Activated T-helper 1 cell treated with anti-CD3 and anti-CD28 coated beads, Interleukin-12 subunit alpha, Interleukin-12 subunit beta, Interleukin-2, Interleukin-4 antibody, amounts not matched to agents 30 ng/mL and 10 ng/mL and 1 ng/mL, durations not matched to agents 14 hours and 24 hours and 36 hours (primary cell): ENCODE results near the gene PPM1K. TPM values are rescaled to one million over a fixed set of nuclear protein-coding genes. Genes with fewer than 3 reads are reported as not detected.

Source experiments
- DNase-seq: peaks from one replicate; pipeline ENCODE4 v3.0.0; 2021; ENCODE audit warnings: low spot score
- H3K27ac Mint-ChIP-seq: one replicate; pipeline ENCODE4 v1.8.0; 2021; ENCODE audit warnings: mild to moderate bottlenecking, mixed read lengths
- H3K27me3 Mint-ChIP-seq: one replicate; pipeline ENCODE4 v1.8.0; 2022; ENCODE audit warnings: mild to moderate bottlenecking, moderate library complexity, mixed read lengths; ENCODE audit not compliant: insufficient read depth
- H3K36me3 Mint-ChIP-seq: one replicate; pipeline ENCODE4 v1.8.0; 2021; ENCODE audit warnings: low read depth, mixed read lengths
- H3K4me1 Mint-ChIP-seq: one replicate; pipeline ENCODE4 v1.8.0; 2021; ENCODE audit warnings: low read depth, mixed read lengths
- H3K4me3 Mint-ChIP-seq: one replicate; pipeline ENCODE4 v1.8.0; 2021; ENCODE audit warnings: mild to moderate bottlenecking, moderate library complexity, mixed read lengths
- H3K9me3 Mint-ChIP-seq: one replicate; pipeline ENCODE4 v1.8.0; 2021; ENCODE audit warnings: mixed read lengths
- intact Hi-C: fragments of 100-400 bp; cut with micrococcal nuclease; formaldehyde crosslinking; loops from one replicate; pipeline ENCODE4 v1.15.1; 2024
- total RNA-seq: library from RNA; stranded (reverse); gene quantifications from 2 replicates; pipeline ENCODE4 v1.2.3, GENCODE V29; 2022

Gene PPM1K
- total RNA-seq, 1 donor from 2014 or later, result 39.5 TPM

GRCh38 chr4:88226143-88226542, 58.2 kb downstream of the PPM1K start:
- Mint-ChIP-seq H3K9me3 (peaks cover 7% of the 10 kb centered on the region), H3K36me3 (no peaks in the 10 kb centered on the region), H3K4me3 (no peak overlapping the region), H3K27ac (no peak overlapping the region), H3K4me1 (peaks cover 9% of the 10 kb centered on the region), H3K27me3 (no peaks in the 10 kb centered on the region)
- intact Hi-C loops, result no loop called here
- DNase-seq, result no peak

- H3K27ac Mint-ChIP-seq, result no peak overlapping the region
- intact Hi-C loops, result no loop called here
Observed at GRCh38 chr4:88225232-88226105, 58.9 kb downstream of the PPM1K start.

GRCh38 chr4:88223516-88223915, 60.8 kb downstream of the PPM1K start:
- Mint-ChIP-seq H3K27ac (no peak overlapping the region), H3K4me3 (no peak overlapping the region), H3K36me3 (no peaks in the 10 kb centered on the region), H3K9me3 (no peaks in the 10 kb centered on the region), H3K4me1 (peaks cover 5% of the 10 kb centered on the region), H3K27me3 (no peaks in the 10 kb centered on the region)
- DNase-seq, result no peak
- intact Hi-C loops, result no loop called here

More at GRCh38 chr4:88225232-88226105, 58.9 kb downstream of the PPM1K start:
- Mint-ChIP-seq H3K4me3 (no peak overlapping the region), H3K4me1 (peaks cover 2% of the 10 kb centered on the region), H3K36me3 (no peaks in the 10 kb centered on the region), H3K9me3 (peaks cover 7% of the 10 kb centered on the region), H3K27me3 (no peaks in the 10 kb centered on the region)
- no peak for DNase-seq

DNA sequence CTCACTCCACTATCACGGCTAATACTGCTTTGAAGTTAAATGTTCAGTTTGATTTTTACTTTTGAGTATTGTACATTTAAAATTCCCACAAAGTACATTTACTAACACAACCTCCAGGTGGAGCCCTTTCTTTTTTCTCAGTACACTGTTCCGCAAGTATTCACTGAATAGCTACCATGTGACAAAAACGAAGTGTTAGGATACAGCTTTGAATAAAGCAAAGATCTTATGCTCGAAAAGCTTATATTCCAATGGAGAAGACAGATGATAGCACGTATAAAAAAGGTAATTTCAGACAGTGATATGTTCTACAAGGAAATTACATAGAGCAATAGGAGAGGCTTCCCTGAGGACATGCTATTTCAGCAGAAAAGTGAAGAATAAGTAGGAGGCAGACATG, 65.3 kb downstream of the PPM1K start:
- no peak overlapping the region for H3K27ac Mint-ChIP-seq
- intact Hi-C loops, result loop anchor here (1.0 to 2.0 kb wide), 4 partner anchors 150 to 296 kb away; partner anchors contain the start of genes HERC5 and HERC6
- no peak overlapping the region for H3K4me3 Mint-ChIP-seq
- H3K9me3 Mint-ChIP-seq, result no peaks in the 10 kb centered on the region
- H3K27me3 Mint-ChIP-seq, result peaks cover 2% of the 10 kb centered on the region
- no peak for DNase-seq
- H3K36me3 Mint-ChIP-seq, result no peaks in the 10 kb centered on the region
- H3K4me1 Mint-ChIP-seq, result peaks cover 5% of the 10 kb centered on the region

DNA sequence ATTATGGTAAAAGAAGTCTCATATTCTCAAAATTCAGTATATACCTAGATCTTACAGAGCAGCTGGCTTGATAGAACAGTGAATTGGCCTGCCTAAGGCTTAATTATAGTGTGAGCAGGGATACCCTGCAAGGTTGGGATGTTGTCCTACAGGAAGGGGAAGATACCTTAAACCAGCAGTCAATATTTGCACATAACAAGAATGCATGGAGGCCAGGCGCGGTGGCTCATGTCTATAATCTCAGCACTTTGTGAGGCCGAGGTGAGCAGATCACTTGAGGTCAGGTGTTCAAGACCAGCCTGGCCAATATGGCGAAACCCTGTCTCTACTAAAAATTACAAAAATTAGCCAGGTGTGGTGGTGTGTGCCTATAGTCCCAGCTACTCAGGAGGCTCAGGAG, 67.2 kb downstream of the PPM1K start:
- Mint-ChIP-seq H3K9me3 (no peaks in the 10 kb centered on the region), H3K36me3 (no peaks in the 10 kb centered on the region), H3K27ac (no peak overlapping the region), H3K4me1 (peaks cover 5% of the 10 kb centered on the region), H3K27me3 (peaks cover 5% of the 10 kb centered on the region), H3K4me3 (no peak overlapping the region)
- DNase-seq, result no peak
- intact Hi-C loops, result no loop called here

DNA sequence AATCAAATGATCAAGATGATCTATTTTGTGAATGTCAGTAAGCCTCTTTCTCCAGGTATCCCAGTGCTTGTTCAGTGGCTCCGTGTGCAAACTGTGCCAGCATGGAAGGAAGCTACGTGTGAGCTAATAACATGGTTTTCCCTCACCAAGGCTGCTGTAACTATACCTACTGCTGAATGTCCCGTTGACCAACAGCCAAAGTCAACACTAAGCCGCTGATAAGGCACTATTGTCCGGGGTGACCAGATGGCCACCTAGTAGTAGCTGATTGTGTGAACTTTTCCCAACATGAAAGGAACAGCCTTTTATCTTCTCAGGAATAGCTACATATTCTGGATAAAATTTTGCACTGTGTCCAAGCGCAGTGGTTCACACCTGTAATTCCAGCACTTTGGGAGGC, 68.0 kb downstream of the PPM1K start:
- no peak overlapping the region for H3K27ac Mint-ChIP-seq
- no peak overlapping the region for H3K4me3 Mint-ChIP-seq
- intact Hi-C loops, result no loop called here
- no peak for DNase-seq
- H3K27me3 Mint-ChIP-seq, result peaks cover 5% of the 10 kb centered on the region
- H3K9me3 Mint-ChIP-seq, result no peaks in the 10 kb centered on the region
- no peaks in the 10 kb centered on the region for H3K36me3 Mint-ChIP-seq
- H3K4me1 Mint-ChIP-seq, result peaks cover 5% of the 10 kb centered on the region

DNA sequence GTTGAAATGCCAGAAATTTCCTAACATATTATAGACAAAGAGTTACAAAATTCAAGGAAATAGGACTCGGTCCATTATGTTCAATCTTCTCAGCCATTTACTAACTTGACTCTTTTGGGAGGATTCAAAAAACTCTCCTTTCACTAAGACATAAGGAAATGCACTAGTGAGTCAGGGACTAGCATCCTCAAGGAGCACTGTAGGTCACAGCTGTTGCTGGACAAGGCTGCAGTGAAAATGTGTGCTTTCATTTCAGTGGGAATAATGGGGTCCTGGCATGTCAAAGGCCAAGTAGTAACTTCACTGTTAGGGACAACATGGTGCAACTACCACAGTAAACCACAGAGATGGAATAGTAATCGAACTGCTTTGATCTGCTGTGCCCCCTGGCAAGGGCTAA, 69.0 kb downstream of the PPM1K start:
- Mint-ChIP-seq H3K27ac (no peak overlapping the region), H3K4me3 (no peak overlapping the region), H3K4me1 (peaks cover 5% of the 10 kb centered on the region), H3K9me3 (no peaks in the 10 kb centered on the region), H3K36me3 (no peaks in the 10 kb centered on the region), H3K27me3 (peaks cover 5% of the 10 kb centered on the region)
- no peak for DNase-seq
- intact Hi-C loops, result no loop called here

- intact Hi-C loops, result loop anchor here (1.0 to 5.0 kb wide), 7 partner anchors 55 to 835 kb away; partner anchors contain the start of gene ABCG2
- Mint-ChIP-seq H3K27me3 (peaks cover 7% of the 10 kb centered on the region), H3K36me3 (no peaks in the 10 kb centered on the region), H3K4me1 (no peaks in the 10 kb centered on the region), H3K27ac (no peak overlapping the region), H3K4me3 (no peak overlapping the region), H3K9me3 (no peaks in the 10 kb centered on the region)
- DNase-seq, result no peak
Observed at GRCh38 chr4:88212253-88212561, 72.2 kb downstream of the PPM1K start.

DNA sequence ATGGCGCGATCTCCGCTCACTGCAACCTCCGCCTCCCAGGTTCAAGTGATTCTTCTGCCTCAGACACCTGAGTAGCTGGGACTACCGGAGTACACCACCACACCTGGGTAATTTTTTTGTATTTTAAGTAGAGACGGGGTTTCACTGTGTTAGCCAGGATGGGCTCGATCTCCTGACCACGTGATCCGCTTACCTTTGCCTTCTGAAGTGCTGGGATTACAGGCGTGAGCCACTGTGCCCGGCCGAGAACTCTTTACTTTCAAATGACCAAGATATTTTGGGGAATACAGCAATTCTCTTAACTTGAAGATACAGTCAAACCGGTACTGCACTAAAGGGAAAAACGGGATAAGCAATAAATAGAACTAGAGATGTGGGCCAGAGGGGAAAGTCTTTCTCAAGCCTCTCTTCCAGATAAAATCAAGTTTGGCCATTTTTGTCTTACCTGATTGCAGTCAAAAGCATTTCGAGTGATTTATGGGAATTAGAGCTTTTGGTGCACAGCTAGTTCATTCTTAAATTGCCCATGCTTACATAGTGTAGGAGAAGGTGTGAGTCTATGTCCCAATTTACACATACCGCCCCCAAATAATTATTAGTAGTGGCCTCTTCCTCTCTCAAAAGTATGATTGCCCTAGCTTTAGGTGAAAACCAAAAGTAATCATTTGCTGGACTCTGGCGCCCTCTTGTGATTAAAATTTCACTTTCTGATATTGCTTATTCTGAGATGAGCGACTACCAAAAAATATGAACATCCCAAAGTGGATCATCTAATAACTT, 72.7 kb downstream of the PPM1K start:
- Mint-ChIP-seq H3K27ac (no peak overlapping the region), H3K36me3 (no peaks in the 10 kb centered on the region), H3K9me3 (no peaks in the 10 kb centered on the region), H3K4me3 (no peak overlapping the region), H3K27me3 (peaks cover 9% of the 10 kb centered on the region), H3K4me1 (no peaks in the 10 kb centered on the region)
- intact Hi-C loops, result loop anchor here (1.0 to 5.0 kb wide), 7 partner anchors 54 to 834 kb away; partner anchors contain the start of gene ABCG2
- peak; percentile 34 for DNase-seq

DNA sequence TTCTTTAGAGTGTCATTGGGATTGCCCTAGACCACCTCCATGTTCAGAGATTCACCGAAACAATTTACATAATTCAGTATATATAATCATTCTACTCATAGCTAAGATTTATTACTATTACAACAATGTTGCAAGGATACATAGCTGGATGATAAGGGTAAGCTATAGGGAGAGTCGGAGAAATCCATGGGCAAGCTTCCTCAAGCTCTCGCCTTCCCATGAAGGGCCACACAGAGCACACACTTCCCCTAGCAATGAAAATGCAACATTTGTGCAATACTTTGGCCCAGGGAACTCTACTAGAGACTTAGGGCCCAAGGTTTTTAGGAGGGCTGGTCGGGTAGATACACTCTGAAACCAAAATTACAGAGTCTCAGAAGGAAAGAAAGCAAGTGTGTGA, 76.2 kb downstream of the PPM1K start:
- Mint-ChIP-seq H3K36me3 (no peaks in the 10 kb centered on the region), H3K4me1 (no peaks in the 10 kb centered on the region), H3K27me3 (peaks cover 11% of the 10 kb centered on the region), H3K27ac (no peak overlapping the region), H3K4me3 (no peak overlapping the region), H3K9me3 (no peaks in the 10 kb centered on the region)
- DNase-seq, result no peak
- intact Hi-C loops, result no loop called here

Other genes with a start within 250 kb of the PPM1K start
- gene ABCG2, start 125.9 kb downstream of the PPM1K start, total RNA-seq, result 0.34 TPM in 2 replicates
- gene HERC6, start 94.3 kb upstream of the PPM1K start, total RNA-seq, result 6.0 and 9.1 TPM in 2 replicates
- 19.1 and 21.2 TPM in 2 replicates for gene HERC5, start 172.6 kb upstream of the PPM1K start, total RNA-seq
- gene PYURF, start 239.2 kb upstream of the PPM1K start, total RNA-seq, result 55.9 and 61.5 TPM in 2 replicates